HG03060 (cell line): Measurements from ENCODE around the gene PPP1R16B.

Source experiments
- ATAC-seq: cut with Tn5 transposase; IDR thresholded peaks from one replicate; pipeline ENCODE4 v1.9.1; 2021; ENCODE audit warnings: low read depth, moderate number of reproducible peaks; ENCODE audit not compliant: unreplicated experiment

PPP1R16B gene

GRCh38 chr20:38926142-38926933 lies 120.8 kb downstream of the PPP1R16B start, which contains the start of gene FAM83D:
FAM83D (plus strand) TSS chr20:38926417; CDS start chr20:38926443, 26 bp downstream.
- ATAC-seq = peak; percentile 89

- no peak for ATAC-seq
These were observed 121.6 kb downstream of the PPP1R16B start for GRCh38 chr20:38926934-38927616.

DNA sequence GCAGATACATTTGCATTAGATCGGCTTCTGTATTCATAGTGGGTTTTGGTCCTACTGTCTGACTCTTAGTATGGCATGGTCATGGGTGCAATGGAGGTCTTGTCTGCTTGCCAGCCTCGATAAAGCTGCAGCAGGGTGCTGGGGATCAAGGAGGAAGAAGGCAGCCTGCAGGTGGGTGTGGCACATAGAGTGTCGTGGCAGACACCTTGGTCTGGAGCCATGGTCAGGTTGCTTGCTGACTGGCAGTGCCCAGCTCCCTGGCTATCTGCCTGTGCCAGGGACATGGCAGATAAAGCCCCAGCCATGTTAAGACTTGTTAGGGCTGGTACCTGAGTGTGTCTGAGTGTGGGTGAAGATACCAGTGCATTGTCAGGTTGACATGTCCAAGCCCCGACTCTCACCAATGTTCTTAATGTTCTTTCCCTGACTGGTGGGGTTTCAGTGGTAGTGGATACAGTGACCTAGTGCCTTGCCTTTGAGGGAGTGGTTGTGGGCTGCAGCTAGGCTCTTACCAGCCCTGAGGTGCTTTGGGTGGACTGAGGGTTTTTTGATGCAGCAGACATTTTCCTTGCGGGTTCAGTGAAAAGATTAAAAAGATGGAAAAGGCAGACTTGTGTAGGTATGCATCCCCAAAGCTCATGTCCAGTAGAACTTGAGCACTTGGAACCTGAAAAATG lies 122.5 kb downstream of the PPP1R16B start:
- ATAC-seq = no peak

DNA sequence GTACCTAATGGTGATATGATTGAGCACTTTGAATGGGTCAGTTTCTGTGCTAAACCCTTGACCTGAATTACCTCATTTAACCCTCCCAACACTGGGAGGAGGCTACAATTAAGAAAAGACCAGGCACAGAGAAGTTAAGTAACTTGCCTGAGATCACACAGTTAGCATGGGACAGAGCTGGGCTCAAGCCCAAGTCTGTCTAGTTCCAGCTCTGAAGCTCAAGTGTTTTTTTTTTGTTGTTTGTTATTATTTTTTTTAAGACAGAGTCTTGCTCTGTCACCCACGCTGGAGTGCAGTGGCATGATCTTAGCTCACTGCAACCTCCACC lies 124.7 kb downstream of the PPP1R16B start:
- no peak for ATAC-seq

DNA sequence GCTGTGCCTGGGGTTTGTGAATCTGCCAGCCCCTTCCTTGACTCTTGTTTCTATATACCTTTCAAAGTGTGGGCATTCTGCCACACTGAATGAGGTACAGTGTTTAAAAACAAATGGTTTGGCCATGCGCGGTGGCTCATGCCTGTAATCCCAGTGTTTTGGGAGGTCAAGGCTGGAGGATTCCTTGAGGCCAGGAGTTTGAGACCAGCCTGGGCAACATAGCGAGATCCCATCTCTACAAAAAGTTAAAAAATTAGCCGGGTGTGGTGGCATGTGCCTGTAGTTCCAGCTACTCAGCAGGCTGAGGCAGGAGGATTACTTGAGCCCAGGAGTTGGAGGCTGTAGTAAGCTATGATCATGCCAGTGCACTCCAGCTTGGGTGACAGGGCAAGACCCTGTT lies 126.5 kb downstream of the PPP1R16B start:
- no peak for ATAC-seq

DNA sequence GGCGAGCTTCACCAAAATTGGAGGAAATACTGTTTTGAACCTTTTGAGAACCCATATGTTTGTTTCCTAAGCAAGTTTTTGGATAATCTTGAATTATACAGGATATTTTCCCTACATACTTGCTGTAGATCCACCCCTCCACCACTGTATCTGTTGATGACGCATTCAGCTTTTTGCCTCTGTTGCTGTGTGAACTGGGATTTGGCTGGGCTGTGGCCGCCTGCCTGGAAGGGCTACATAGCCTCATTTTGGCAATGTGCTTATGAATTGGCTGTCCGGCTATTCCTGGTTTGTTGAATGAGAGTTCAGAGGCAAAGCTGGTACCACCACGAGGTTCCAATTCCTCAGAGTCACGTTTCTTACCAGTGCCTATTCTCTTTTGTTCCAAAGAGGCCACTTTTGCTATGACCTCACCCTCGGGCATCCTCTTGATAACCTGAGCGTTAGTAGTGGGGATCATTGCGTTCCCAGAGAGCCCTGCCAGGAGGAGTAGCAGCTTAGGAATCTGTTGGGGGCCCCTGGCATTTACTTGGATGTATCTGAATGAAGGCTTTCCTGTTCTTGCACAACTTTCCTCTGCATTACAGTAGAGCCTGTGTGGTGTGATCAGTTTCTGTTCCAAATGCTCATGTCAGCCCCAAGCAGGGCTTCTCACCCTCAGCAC lies 127.1 kb downstream of the PPP1R16B start:
- ATAC-seq = no peak

DNA sequence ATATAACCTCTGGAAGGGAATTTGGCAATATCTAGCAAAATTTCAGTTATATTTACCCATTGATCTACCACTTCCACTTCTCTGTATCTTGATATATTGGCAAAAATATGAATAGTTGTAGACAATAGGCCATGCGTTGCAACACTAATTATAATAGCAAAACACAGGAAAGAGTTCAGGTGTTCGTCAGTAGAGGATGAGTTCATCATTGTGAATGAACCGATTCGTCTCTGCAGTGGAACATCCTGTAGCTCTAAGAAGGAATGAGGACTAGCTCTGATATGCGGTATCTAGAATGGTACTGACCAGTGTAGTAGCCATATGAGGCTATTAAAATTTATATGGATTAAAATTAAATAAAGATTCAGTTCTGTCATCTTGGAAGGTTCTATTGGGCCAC lies 129.0 kb downstream of the PPP1R16B start:
- no peak for ATAC-seq

DNA sequence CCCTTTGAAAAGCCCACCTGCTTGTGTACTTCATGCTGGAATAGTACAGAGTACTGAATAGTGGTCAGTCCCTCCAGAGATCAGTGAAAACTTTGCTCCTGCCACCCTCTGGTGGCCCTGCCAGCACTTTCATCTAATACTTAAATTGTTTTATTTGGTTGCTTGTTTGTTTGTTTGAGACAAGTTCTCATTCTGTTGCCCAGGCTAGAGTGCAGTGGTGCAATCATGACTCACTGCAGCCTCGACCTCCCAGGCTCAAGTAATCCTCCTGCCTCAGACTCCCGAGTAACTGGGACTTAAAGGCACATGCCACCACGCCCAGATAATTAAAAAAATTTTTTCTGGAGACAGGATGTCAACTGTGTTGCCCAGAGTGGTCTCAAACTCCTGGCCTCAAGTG lies 129.8 kb downstream of the PPP1R16B start:
- no peak for ATAC-seq

DNA sequence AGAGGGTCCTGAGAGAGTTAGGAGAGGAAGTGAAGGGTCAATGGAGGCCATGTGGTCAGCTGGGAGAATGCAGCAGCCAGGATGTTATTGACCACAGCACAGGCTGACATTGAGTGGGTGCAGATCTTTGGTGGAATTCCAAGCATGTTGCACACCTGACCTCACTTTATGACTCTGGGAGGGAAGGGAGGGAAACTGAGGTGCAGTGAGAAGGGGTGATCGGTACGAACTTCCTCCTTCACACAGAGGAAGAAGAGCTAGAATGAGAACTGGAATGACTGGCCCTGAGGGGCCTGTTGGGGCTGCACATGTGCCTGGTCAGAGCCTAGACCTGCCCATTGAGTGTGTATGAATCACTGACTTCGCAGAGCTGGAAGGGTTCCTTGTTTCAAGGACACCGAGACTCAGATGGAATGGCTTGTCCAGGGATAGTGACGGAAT lies 130.5 kb downstream of the PPP1R16B start:
- no peak for ATAC-seq

DNA sequence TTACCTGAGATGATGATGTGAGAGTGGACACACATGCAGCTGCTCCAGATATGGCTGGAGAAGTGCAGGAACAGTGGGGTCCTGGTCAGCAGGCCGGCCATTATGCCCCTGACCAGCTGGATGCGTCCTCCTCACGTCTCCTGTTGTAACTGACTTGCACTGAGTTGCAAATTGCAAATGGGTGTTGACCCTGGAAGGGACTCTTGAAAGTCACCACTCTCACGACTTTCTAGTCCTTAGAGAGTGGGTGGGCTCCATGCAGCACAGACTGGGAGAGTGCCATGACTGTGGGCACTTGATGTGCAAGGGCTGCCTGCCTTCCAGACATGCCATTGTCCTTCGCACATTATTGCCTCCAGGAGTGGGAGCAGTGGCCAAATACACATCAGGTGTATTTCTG lies 131.5 kb downstream of the PPP1R16B start:
- ATAC-seq = no peak

DNA sequence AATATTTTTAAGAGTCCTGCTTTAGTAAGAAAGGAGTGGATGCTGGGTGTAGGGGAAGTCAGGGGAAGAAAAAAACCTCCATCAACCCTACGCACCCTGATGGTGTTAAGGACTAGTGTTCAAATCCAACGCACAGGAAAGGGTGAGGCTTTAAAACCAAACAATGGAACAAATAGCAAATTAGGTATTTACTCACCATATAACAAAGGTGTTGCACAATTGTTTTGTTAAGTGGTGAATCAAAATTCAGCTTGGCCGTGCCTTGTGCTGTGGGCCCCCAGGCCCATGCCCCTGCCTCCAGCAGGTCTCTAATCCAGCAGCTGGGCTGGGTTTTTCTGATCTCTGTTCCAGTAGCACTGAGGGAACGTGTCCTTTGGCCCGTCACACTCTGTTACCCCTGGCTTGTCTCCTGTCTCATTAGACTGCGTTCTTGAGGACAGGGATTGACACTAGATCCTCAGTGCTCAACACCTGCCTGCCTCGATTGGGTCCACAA lies 132.5 kb downstream of the PPP1R16B start:
- no peak for ATAC-seq

DNA sequence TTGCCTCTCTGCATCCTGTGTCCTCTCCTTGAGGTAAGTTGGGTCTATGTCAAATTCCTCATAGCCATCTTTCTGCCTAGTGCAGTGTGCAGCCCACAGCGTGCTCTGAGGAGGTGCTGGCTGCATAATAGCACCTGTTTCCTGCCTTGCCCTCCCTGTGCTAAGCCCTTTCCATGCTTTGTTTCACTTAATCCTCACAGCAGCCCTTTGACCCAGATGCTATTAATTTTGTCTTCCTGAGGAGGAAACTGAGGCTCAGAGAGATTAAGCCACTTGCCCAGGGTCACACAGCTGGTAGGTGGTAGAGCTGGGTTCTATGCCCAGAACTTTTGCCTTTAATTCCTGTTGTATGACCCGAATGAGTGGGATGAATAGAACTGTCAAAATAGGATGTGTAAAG lies 134.2 kb downstream of the PPP1R16B start:
- ATAC-seq = no peak

GRCh38 chr20:38940644-38941043 lies 135.1 kb downstream of the PPP1R16B start:
- ATAC-seq = no peak

- no peak for ATAC-seq
These were observed 136.4 kb downstream of the PPP1R16B start for GRCh38 chr20:38941726-38942389.

- ATAC-seq = no peak
These were observed 139.5 kb downstream of the PPP1R16B start for GRCh38 chr20:38945012-38945411.

GRCh38 chr20:38946836-38947235 lies 141.3 kb downstream of the PPP1R16B start:
- no peak for ATAC-seq

- ATAC-seq = no peak
These were observed 142.4 kb downstream of the PPP1R16B start for GRCh38 chr20:38947931-38948362.

DNA sequence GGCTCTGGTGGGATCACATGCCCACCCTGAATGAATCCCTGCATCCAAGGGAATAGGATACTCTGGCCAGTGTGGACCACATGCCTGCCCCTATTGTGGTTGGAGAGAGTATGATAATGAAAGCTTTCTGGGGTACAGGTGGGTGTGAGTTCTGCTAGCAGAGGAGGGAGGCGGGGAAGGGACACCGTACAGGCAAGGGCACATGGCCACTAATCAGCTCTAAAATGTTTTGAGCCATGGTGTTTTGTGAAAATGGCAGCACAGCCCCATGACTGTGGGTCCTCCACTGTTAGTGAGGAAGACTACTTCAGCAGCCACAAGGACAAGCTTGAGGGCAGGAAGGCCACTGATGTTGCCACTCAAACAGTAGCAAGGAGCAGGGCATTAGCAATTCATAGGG lies 144.8 kb downstream of the PPP1R16B start:
- ATAC-seq = no peak

DNA sequence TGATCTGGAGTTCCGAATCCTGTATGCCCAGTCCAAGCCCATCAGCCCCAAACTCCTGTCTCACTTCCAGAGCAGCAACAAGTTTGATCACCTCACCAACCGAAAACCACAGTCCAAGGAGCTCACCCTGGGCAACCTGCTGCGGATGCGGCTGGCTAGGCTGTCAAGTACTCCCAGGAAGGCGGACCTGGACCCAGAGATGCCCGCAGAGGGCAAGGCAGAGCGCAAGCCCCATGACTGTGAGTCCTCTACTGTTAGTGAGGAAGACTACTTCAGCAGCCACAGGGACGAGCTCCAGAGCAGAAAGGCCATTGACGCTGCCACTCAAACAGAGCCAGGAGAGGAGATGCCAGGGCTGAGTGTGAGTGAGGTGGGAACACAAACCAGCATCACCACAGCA lies 146.1 kb downstream of the PPP1R16B start:
- ATAC-seq = no peak

DNA sequence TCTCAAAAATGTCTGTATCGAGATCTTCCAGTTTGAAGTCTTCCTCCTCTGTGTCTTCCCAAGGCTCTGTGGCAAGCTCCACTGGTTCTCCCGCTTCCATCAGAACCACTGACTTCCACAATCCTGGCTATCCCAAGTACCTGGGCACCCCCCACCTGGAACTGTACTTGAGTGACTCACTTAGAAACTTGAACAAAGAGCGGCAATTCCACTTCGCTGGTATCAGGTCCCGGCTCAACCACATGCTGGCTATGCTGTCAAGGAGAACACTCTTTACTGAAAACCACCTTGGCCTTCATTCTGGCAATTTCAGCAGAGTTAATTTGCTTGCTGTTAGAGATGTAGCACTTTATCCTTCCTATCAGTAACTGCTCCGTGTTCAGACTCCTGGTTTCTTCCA lies 146.7 kb downstream of the PPP1R16B start:
- ATAC-seq = no peak
